ENCODE data around the gene TTC29.

Gene TTC29

GRCh38 chr4:146945556-146946374 lies at the start of gene TTC29:
TSS of gene TTC29 (minus strand) at chr4:146945864. CDS start at chr4:146939895, 5,969 bp downstream.
- H3K4me3 ChIP-seq (ENCODE audit: low read length) = peak within 1 kb of the TSS; percentile 69
- peaks cover 5% of the 10 kb centered on the region for H3K4me1 ChIP-seq (ENCODE audit: control insufficient read depth, insufficient read depth, low read length)
- no peak within 1 kb of the TSS for H3K9ac ChIP-seq (ENCODE audit: low read length)
- no peaks in the 10 kb centered on the region for H3K27me3 ChIP-seq (ENCODE audit: control insufficient read depth, insufficient read depth, low read length)
- H3K27ac ChIP-seq (ENCODE audit: low read depth, low read length) = no peak within 1 kb of the TSS
- H3K36me3 ChIP-seq (ENCODE audit: control insufficient read depth, insufficient read depth, low read length) = no peaks in the 10 kb centered on the region

DNA sequence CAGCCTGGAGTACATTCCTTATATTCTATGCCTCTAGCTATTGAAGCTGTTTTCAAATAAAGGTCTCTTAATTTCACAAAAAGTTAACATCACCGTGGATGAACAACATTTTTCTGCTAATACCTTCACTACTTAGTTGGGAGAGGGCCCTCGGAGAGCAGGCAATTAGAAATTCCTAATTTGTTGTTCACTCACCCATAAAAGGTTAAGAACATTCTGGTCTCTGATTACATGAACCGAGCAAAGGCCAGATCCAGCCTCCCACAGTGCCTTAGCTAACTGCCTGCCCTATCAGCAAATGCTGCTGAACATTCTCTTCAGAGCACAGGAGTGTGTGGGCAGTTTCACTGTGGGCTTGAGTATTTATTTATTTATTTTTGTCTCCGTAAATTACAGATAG lies 36.0 kb upstream of the TTC29 start:
- no peaks in the 10 kb centered on the region for H3K27me3 ChIP-seq (ENCODE audit: control insufficient read depth, insufficient read depth, low read length)
- no peaks in the 10 kb centered on the region for H3K36me3 ChIP-seq (ENCODE audit: control insufficient read depth, insufficient read depth, low read length)
- no peak overlapping the region for H3K27ac ChIP-seq (ENCODE audit: low read depth, low read length)
- H3K4me3 ChIP-seq (ENCODE audit: low read length) = no peak overlapping the region
- H3K9ac ChIP-seq (ENCODE audit: low read length) = no peak overlapping the region
- no peaks in the 10 kb centered on the region for H3K4me1 ChIP-seq (ENCODE audit: control insufficient read depth, insufficient read depth, low read length)

DNA sequence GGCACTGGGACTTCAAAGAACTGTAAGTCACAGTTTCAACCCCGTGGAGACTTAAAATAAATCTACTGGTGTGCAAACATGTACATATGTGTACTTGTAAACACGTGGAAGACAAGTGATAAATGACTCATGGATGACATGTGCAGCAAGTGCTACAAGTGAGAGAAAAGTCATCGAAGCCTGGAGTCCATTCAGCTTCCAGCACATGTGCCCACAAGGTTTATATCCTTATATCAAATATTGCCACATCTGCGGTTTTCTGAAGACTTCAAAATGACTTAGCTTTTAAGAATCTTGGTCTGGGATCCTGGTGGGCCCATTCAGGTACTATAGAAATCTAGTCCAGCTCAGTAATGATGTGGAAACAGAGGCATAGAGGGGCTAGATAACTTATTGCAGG lies 33.0 kb upstream of the TTC29 start:
- no peak overlapping the region for H3K27ac ChIP-seq (ENCODE audit: low read depth, low read length)
- no peaks in the 10 kb centered on the region for H3K36me3 ChIP-seq (ENCODE audit: control insufficient read depth, insufficient read depth, low read length)
- H3K27me3 ChIP-seq (ENCODE audit: control insufficient read depth, insufficient read depth, low read length) = no peaks in the 10 kb centered on the region
- no peaks in the 10 kb centered on the region for H3K4me1 ChIP-seq (ENCODE audit: control insufficient read depth, insufficient read depth, low read length)
- H3K4me3 ChIP-seq (ENCODE audit: low read length) = no peak overlapping the region
- H3K9ac ChIP-seq (ENCODE audit: low read length) = no peak overlapping the region

DNA sequence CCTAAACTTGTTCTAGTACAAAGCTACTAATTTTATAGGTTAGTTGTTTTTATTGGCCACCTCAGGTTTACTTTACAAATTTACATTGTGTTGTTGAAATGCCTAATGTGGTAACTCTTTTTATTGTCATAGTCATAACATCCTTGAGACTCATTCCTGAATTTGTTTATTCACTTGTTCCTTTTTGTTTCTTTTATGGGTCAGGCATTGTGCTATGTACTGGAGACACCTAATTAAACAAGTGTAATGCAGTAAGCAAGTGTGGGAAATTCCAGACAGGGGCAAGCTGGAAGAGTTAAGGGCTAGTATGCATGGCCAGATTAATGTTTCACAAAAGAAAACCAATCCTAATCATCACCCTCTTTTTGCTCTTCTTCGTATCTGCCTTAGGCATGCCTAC lies 30.5 kb upstream of the TTC29 start:
- H3K4me1 ChIP-seq (ENCODE audit: control insufficient read depth, insufficient read depth, low read length) = no peaks in the 10 kb centered on the region

GRCh38 chr4:146975527-146975926 lies 29.9 kb upstream of the TTC29 start:
- Histone ChIP-seq H3K4me3 (ENCODE audit: low read length) (no peak overlapping the region), H3K27ac (ENCODE audit: low read depth, low read length) (no peak overlapping the region), H3K27me3 (ENCODE audit: control insufficient read depth, insufficient read depth, low read length) (no peaks in the 10 kb centered on the region), H3K4me1 (ENCODE audit: control insufficient read depth, insufficient read depth, low read length) (no peaks in the 10 kb centered on the region), H3K36me3 (ENCODE audit: control insufficient read depth, insufficient read depth, low read length) (no peaks in the 10 kb centered on the region), H3K9ac (ENCODE audit: low read length) (no peak overlapping the region)

More for the DNA sequence above, 30.5 kb upstream of the TTC29 start:
- Histone ChIP-seq H3K27ac (ENCODE audit: low read depth, low read length) (no peak overlapping the region), H3K9ac (ENCODE audit: low read length) (no peak overlapping the region), H3K4me3 (ENCODE audit: low read length) (no peak overlapping the region), H3K27me3 (ENCODE audit: control insufficient read depth, insufficient read depth, low read length) (no peaks in the 10 kb centered on the region), H3K36me3 (ENCODE audit: control insufficient read depth, insufficient read depth, low read length) (no peaks in the 10 kb centered on the region)

- H3K4me1 ChIP-seq (ENCODE audit: control insufficient read depth, insufficient read depth, low read length) = no peaks in the 10 kb centered on the region
- H3K36me3 ChIP-seq (ENCODE audit: control insufficient read depth, insufficient read depth, low read length) = no peaks in the 10 kb centered on the region
- no peak overlapping the region for H3K9ac ChIP-seq (ENCODE audit: low read length)
- no peak overlapping the region for H3K4me3 ChIP-seq (ENCODE audit: low read length)
- no peak overlapping the region for H3K27ac ChIP-seq (ENCODE audit: low read depth, low read length)
- no peaks in the 10 kb centered on the region for H3K27me3 ChIP-seq (ENCODE audit: control insufficient read depth, insufficient read depth, low read length)
Measured at GRCh38 chr4:146975036-146975435, 29.4 kb upstream of the TTC29 start.

DNA sequence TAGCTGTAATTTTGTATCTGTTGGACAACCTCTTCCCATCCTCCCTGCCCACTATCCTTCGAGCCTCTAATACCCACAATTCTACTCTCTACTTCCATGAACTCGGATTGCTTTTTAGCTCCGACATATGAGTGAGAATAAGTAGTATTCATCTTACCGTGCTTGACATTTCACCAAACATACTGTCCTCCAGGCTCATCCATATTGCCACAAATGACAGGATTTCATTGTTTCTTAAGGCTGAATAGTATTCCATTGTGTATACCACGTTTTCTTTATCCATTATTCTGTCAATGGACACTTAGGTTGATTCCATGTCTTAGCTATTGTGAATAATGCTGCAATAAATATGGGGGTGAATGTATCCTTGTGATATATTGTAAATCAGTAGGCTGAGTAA lies 26.4 kb upstream of the TTC29 start:
- Histone ChIP-seq H3K27ac (ENCODE audit: low read depth, low read length) (no peak overlapping the region), H3K4me1 (ENCODE audit: control insufficient read depth, insufficient read depth, low read length) (no peaks in the 10 kb centered on the region), H3K4me3 (ENCODE audit: low read length) (no peak overlapping the region), H3K36me3 (ENCODE audit: control insufficient read depth, insufficient read depth, low read length) (no peaks in the 10 kb centered on the region), H3K9ac (ENCODE audit: low read length) (no peak overlapping the region), H3K27me3 (ENCODE audit: control insufficient read depth, insufficient read depth, low read length) (no peaks in the 10 kb centered on the region)

DNA sequence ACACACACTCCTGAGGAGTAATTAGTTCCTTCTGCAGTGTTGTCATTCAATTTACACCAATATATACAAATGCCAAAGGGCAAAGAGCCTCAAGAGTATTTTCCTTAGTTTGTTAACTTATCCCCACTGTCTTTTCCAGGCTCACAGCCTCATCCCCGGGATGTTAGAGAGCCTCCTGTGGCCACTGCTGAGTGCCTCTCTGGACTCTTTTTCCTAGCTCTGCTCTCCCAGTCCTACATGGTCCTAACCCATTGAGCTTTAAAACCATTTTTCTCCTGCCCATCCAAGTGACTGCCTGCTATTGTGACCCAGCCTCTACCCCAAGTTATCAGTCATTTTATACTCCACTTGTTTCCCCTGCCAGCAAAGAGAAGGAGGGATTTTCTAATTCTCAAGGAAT lies 23.5 kb upstream of the TTC29 start:
- H3K4me1 ChIP-seq (ENCODE audit: control insufficient read depth, insufficient read depth, low read length) = no peaks in the 10 kb centered on the region
- no peak overlapping the region for H3K4me3 ChIP-seq (ENCODE audit: low read length)
- no peak overlapping the region for H3K9ac ChIP-seq (ENCODE audit: low read length)
- H3K27ac ChIP-seq (ENCODE audit: low read depth, low read length) = no peak overlapping the region
- no peaks in the 10 kb centered on the region for H3K27me3 ChIP-seq (ENCODE audit: control insufficient read depth, insufficient read depth, low read length)
- H3K36me3 ChIP-seq (ENCODE audit: control insufficient read depth, insufficient read depth, low read length) = no peaks in the 10 kb centered on the region

GRCh38 chr4:146960634-146961033 lies 15.0 kb upstream of the TTC29 start:
- Histone ChIP-seq H3K36me3 (ENCODE audit: control insufficient read depth, insufficient read depth, low read length) (no peaks in the 10 kb centered on the region), H3K27me3 (ENCODE audit: control insufficient read depth, insufficient read depth, low read length) (no peaks in the 10 kb centered on the region), H3K4me1 (ENCODE audit: control insufficient read depth, insufficient read depth, low read length) (no peaks in the 10 kb centered on the region), H3K4me3 (ENCODE audit: low read length) (no peak overlapping the region), H3K27ac (ENCODE audit: low read depth, low read length) (no peak overlapping the region), H3K9ac (ENCODE audit: low read length) (no peak overlapping the region)

DNA sequence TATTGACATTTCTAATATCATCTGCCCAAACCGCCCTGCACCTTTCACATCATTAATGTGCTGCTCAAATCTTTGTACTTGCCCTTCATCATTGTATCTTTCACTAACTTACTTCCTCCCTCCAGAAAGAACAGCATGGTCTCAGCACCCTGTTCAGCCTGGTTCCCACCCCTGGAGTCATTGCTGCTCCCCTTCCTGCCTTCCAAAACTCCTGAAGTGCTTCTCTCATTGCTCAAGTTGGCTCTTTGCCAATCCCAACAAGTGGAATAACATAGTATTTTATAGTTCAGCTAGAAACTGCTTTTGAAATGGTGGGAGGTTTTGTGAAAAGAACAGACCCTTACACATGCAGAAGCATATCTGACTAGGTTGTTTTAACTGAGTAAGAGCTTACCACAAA lies 14.0 kb upstream of the TTC29 start:
- Histone ChIP-seq H3K36me3 (ENCODE audit: control insufficient read depth, insufficient read depth, low read length) (no peaks in the 10 kb centered on the region), H3K4me3 (ENCODE audit: low read length) (no peak overlapping the region), H3K4me1 (ENCODE audit: control insufficient read depth, insufficient read depth, low read length) (no peaks in the 10 kb centered on the region), H3K27me3 (ENCODE audit: control insufficient read depth, insufficient read depth, low read length) (no peaks in the 10 kb centered on the region), H3K9ac (ENCODE audit: low read length) (no peak overlapping the region), H3K27ac (ENCODE audit: low read depth, low read length) (no peak overlapping the region)

- no peaks in the 10 kb centered on the region for H3K36me3 ChIP-seq (ENCODE audit: control insufficient read depth, insufficient read depth, low read length)
- H3K27ac ChIP-seq (ENCODE audit: low read depth, low read length) = no peak overlapping the region
- H3K9ac ChIP-seq (ENCODE audit: low read length) = no peak overlapping the region
Measured at GRCh38 chr4:146957237-146957636, 11.6 kb upstream of the TTC29 start.

GRCh38 chr4:146952896-146953295 lies 7.2 kb upstream of the TTC29 start:
- Histone ChIP-seq H3K27ac (ENCODE audit: low read depth, low read length) (no peak overlapping the region), H3K27me3 (ENCODE audit: control insufficient read depth, insufficient read depth, low read length) (no peaks in the 10 kb centered on the region), H3K4me1 (ENCODE audit: control insufficient read depth, insufficient read depth, low read length) (no peaks in the 10 kb centered on the region), H3K4me3 (ENCODE audit: low read length) (no peak overlapping the region), H3K9ac (ENCODE audit: low read length) (no peak overlapping the region), H3K36me3 (ENCODE audit: control insufficient read depth, insufficient read depth, low read length) (no peaks in the 10 kb centered on the region)

More at GRCh38 chr4:146957237-146957636, 11.6 kb upstream of the TTC29 start:
- Histone ChIP-seq H3K4me1 (ENCODE audit: control insufficient read depth, insufficient read depth, low read length) (no peaks in the 10 kb centered on the region), H3K4me3 (ENCODE audit: low read length) (no peak overlapping the region), H3K27me3 (ENCODE audit: control insufficient read depth, insufficient read depth, low read length) (no peaks in the 10 kb centered on the region)

DNA sequence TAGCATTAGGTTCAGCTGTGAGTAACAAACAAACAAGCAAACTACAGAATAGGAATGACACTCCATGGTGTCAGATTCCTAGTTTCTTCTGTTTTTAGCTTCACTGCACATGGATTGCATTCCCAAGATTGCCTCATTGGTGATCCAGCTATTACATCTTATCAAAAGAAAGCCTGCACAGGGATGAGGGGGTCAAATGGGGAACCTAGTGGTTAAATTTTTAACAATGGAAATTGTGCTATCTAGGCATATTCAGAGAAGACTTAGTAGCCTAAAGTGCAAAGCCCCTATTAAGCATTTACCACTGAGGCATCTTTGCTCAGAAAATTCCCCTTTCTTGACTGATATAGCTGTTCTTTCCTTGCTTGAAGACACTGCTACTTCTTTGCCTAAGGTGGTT lies 3.9 kb upstream of the TTC29 start:
- Histone ChIP-seq H3K27ac (ENCODE audit: low read depth, low read length) (no peak overlapping the region), H3K4me3 (ENCODE audit: low read length) (no peak overlapping the region), H3K4me1 (ENCODE audit: control insufficient read depth, insufficient read depth, low read length) (peaks cover 5% of the 10 kb centered on the region), H3K27me3 (ENCODE audit: control insufficient read depth, insufficient read depth, low read length) (no peaks in the 10 kb centered on the region), H3K36me3 (ENCODE audit: control insufficient read depth, insufficient read depth, low read length) (no peaks in the 10 kb centered on the region), H3K9ac (ENCODE audit: low read length) (no peak overlapping the region)
